Panc1 (cell line): ENCODE data around the gene FOXM1. TPM values are rescaled to one million over a fixed set of nuclear protein-coding genes. Genes with fewer than 3 reads are reported as not detected.

ENCODE experiments used
- ATAC-seq: fragments of 200-7000 bp; cut with Tn5 transposase; 2 replicates; pipeline ENCODE4 v1.9.1; 2020; ENCODE audit warnings: mild to moderate bottlenecking, moderate library complexity
- BruUV-seq: library from RNA; stranded (reverse); fragments of 400-500 nt; replicated peaks from 2 replicates; lab custom pipeline; 2021; lab: Mats Ljungman, UMichigan
- CTCF ChIA-PET: fragments of 300-600 bp; sonication (Branson Sonifier 250); formaldehyde crosslinking; loops from one replicate; lab custom pipeline; 2022; ENCODE audit warnings: antibody characterized with exemption; lab: Charles Lee
- POLR2A ChIA-PET: fragments of 300-600 bp; sonication (Branson Sonifier 250); formaldehyde crosslinking; loops from one replicate; lab custom pipeline; 2022; ENCODE audit warnings: antibody characterized with exemption; lab: Charles Lee
- DNase-seq: peaks from one replicate; pipeline ENCODE4 v3.0.0-alpha.2; 2010; ENCODE audit warnings: low read depth, low spot score
- H3K27ac ChIP-seq: 2 replicates; pipeline ENCODE4 v1.5.1; 2011; ENCODE audit warnings: mild to moderate bottlenecking, low read length, inconsistent platforms
- H3K27me3 ChIP-seq: fragments of 200-500 bp; sonication (Bioruptor generic); 2 replicates; pipeline ENCODE4 v1.6.0; 2014; ENCODE audit warnings: low read length, inconsistent platforms; ENCODE audit not compliant: control insufficient read depth, insufficient read depth
- H3K36me3 ChIP-seq: fragments of 200-500 bp; sonication (Bioruptor generic); 2 replicates; pipeline ENCODE4 v1.5.1; 2014; ENCODE audit warnings: inconsistent platforms, mild to moderate bottlenecking, low read length, moderate library complexity; ENCODE audit not compliant: control insufficient read depth, insufficient read depth
- H3K4me1 ChIP-seq: 2 replicates; pipeline ENCODE4 v1.5.1; 2011; ENCODE audit warnings: inconsistent platforms, mild to moderate bottlenecking, low read length, moderate library complexity; ENCODE audit not compliant: control insufficient read depth, insufficient read depth
- H3K4me3 ChIP-seq, 2 experiments: 2 replicates each; pipeline ENCODE4 v1.5.1; 2011 to 2012; ENCODE audit warnings: low read depth in 2 of 2, low read length in 2 of 2, mild to moderate bottlenecking in 2 of 2, inconsistent platforms in 1 of 2, moderate library complexity in 1 of 2
- H3K9me3 ChIP-seq: fragments of 200-500 bp; sonication (Bioruptor generic); 2 replicates; pipeline ENCODE4 v1.5.1; 2014; ENCODE audit warnings: low read depth, mild to moderate bottlenecking, inconsistent platforms, low read length, moderate library complexity; ENCODE audit not compliant: control insufficient read depth, insufficient read depth
- CTCF ChIP-seq: fragments of 450-650 bp; IDR thresholded peaks from 2 replicates; pipeline ENCODE4 v1.5.1; 2017; ENCODE audit warnings: mild to moderate bottlenecking
- POLR2AphosphoS5 ChIP-seq: IDR thresholded peaks from 2 replicates; pipeline ENCODE4 v1.6.1; 2012; ENCODE audit warnings: mild to moderate bottlenecking, low read depth, low read length, moderate library complexity
- SIN3A ChIP-seq: IDR thresholded peaks from 2 replicates; pipeline ENCODE4 v1.6.1; 2012; ENCODE audit warnings: low read depth, mild to moderate bottlenecking, low read length, moderate library complexity, borderline replicate concordance; ENCODE audit not compliant: insufficient read depth
- TCF7L2 ChIP-seq: IDR thresholded peaks from 2 replicates; pipeline ENCODE4 v1.6.1; 2011; ENCODE audit warnings: mild to moderate bottlenecking, low read depth, low read length, inconsistent platforms
- in situ Hi-C: cut with HindIII; loops from 2 replicates; pipeline ENCODE4 v1.10.0; 2016; ENCODE audit warnings: low sequenced_read_pairs, low pct_unique_long_range_greater_than_20kb
- intact Hi-C: fragments of 100-400 bp; cut with micrococcal nuclease; formaldehyde crosslinking; loops from one replicate; pipeline ENCODE4 v1.10.0; 2022; ENCODE audit not compliant: unreplicated experiment
- total RNA-seq: library from RNA; stranded (reverse); gene quantifications from one replicate; pipeline ENCODE4 v1.2.1, GENCODE V29; 2021; ENCODE audit not compliant: unreplicated experiment
- TF ChIP-seq, protein P1 (sequence below), 2 experiments: IDR thresholded peaks; 2 replicates each; pipeline ENCODE4 v1.6.1; 2011 to 2012; ENCODE audit warnings: low read depth in 2 of 2, control low read depth in 1 of 2, low read length in 1 of 2, mild to moderate bottlenecking in 1 of 2, moderate library complexity in 1 of 2; ENCODE audit not compliant: insufficient read depth in 1 of 2

Gene FOXM1
- total RNA-seq, 1 experiment from 2014 or later = 71.2 TPM

GRCh38 chr12:2851931-2852330, 25.0 kb downstream of the FOXM1 start:
- no peaks in the 10 kb centered on the region for H3K27me3 ChIP-seq
- no peaks in the 10 kb centered on the region for H3K4me1 ChIP-seq
- DNase-seq (no peak), ATAC-seq (no peak)
- H3K4me3 ChIP-seq = no peak overlapping the region
- H3K36me3 ChIP-seq = no peaks in the 10 kb centered on the region
- TF ChIP-seq POLR2AphosphoS5 = no peak
- ChIA-PET CTCF (interaction anchor here (0.6 kb wide), 1 partner anchor 347 kb away, joined by 3 read pairs; no protein-coding TSS in a partner anchor), POLR2A (no interaction called here)
- BruUV-seq = no TSS peak
- no peaks in the 10 kb centered on the region for H3K9me3 ChIP-seq
- no peak overlapping the region for H3K27ac ChIP-seq
- in situ Hi-C loops = no loop called here
- intact Hi-C loops = no loop called here

- POLR2A ChIA-PET = interaction anchor here (0.5 kb wide), 1 partner anchor 24 kb away, joined by 7 read pairs; no protein-coding TSS in a partner anchor
- CTCF ChIA-PET = interaction anchor here (1.0 kb wide), 1 partner anchor 39 kb away, joined by 3 read pairs; no protein-coding TSS in a partner anchor
- Histone ChIP-seq H3K36me3 (no peaks in the 10 kb centered on the region), H3K4me3 (no peak overlapping the region), H3K27ac (no peak overlapping the region), H3K27me3 (no peaks in the 10 kb centered on the region), H3K9me3 (no peaks in the 10 kb centered on the region), H3K4me1 (no peaks in the 10 kb centered on the region)
- in situ Hi-C loops = no loop called here
- intact Hi-C loops = no loop called here
- BruUV-seq = no TSS peak
- no peak for DNase-seq
- TF ChIP-seq, protein P1, sequence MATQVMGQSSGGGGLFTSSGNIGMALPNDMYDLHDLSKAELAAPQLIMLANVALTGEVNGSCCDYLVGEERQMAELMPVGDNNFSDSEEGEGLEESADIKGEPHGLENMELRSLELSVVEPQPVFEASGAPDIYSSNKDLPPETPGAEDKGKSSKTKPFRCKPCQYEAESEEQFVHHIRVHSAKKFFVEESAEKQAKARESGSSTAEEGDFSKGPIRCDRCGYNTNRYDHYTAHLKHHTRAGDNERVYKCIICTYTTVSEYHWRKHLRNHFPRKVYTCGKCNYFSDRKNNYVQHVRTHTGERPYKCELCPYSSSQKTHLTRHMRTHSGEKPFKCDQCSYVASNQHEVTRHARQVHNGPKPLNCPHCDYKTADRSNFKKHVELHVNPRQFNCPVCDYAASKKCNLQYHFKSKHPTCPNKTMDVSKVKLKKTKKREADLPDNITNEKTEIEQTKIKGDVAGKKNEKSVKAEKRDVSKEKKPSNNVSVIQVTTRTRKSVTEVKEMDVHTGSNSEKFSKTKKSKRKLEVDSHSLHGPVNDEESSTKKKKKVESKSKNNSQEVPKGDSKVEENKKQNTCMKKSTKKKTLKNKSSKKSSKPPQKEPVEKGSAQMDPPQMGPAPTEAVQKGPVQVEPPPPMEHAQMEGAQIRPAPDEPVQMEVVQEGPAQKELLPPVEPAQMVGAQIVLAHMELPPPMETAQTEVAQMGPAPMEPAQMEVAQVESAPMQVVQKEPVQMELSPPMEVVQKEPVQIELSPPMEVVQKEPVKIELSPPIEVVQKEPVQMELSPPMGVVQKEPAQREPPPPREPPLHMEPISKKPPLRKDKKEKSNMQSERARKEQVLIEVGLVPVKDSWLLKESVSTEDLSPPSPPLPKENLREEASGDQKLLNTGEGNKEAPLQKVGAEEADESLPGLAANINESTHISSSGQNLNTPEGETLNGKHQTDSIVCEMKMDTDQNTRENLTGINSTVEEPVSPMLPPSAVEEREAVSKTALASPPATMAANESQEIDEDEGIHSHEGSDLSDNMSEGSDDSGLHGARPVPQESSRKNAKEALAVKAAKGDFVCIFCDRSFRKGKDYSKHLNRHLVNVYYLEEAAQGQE (IDR thresholded peaks at IDR 0.05; ENCODE audit: insufficient read depth in 1 of 2, low read depth in 2 of 2, low read length in 1 of 2) = no peak
- no peak for TF ChIP-seq SIN3A
- no peak for ATAC-seq
These were observed 31.7 kb downstream of the FOXM1 start for GRCh38 chr12:2845280-2845679.

DNA sequence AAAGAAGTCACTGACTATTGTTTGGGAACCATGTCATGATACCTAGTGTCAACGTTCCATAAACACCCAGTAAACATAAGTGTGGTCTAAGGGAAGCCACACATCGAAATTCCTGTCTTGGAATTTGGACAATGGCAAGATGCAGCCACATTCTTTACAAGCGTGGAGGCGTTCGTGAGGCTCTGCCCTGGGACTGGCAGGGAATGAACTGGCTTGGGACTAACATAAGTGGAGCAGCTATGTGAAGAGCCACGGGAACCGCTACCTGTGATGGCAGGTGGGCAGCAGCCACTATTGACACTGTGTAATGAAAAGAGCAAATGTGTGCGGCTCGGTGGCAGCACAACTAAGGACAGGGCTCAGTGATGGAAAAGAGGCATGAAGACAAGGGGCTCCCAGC, 32.2 kb downstream of the FOXM1 start:
- Histone ChIP-seq H3K27me3 (no peaks in the 10 kb centered on the region), H3K4me3 (no peak overlapping the region), H3K9me3 (no peaks in the 10 kb centered on the region), H3K4me1 (no peaks in the 10 kb centered on the region), H3K27ac (no peak overlapping the region), H3K36me3 (no peaks in the 10 kb centered on the region)
- no TSS peak for BruUV-seq
- ATAC-seq (no peak), DNase-seq (no peak)
- TF ChIP-seq, protein P1 (IDR thresholded peaks at IDR 0.05; ENCODE audit: insufficient read depth in 1 of 2, low read depth in 2 of 2, low read length in 1 of 2) = no peak
- TF ChIP-seq CTCF (no peak), SIN3A (no peak), POLR2AphosphoS5 (no peak), TCF7L2 (no peak)
- intact Hi-C loops = no loop called here
- ChIA-PET POLR2A (no interaction called here), CTCF (interaction anchor here (1.0 kb wide), 1 partner anchor 38 kb away, joined by 3 read pairs; no protein-coding TSS in a partner anchor)
- in situ Hi-C loops = no loop called here
